Nephron (organoid): Measurements from ENCODE around the gene HFM1.
"Not testable (repeated sequence)": the region's sequence is repeated elsewhere in the genome, so short reads cannot be mapped to it uniquely, and the experiment has no call there.

Experiments
- H3K27ac Mint-ChIP-seq, 3 experiments: 2 replicates each; pipeline ENCODE4 v1.8.0; 2020; ENCODE audit warnings: mixed read lengths in 3 of 3, mild to moderate bottlenecking in 2 of 3, moderate library complexity in 1 of 3
- H3K27me3 Mint-ChIP-seq: 2 replicates; pipeline ENCODE4 v1.8.0; 2021; ENCODE audit warnings: low read depth, mild to moderate bottlenecking, moderate library complexity, mixed read lengths
- H3K36me3 Mint-ChIP-seq: 2 replicates; pipeline ENCODE4 v1.8.0; 2020; ENCODE audit warnings: low read depth, mixed read lengths
- H3K4me1 Mint-ChIP-seq: 2 replicates; pipeline ENCODE4 v1.8.0; 2020; ENCODE audit warnings: mixed read lengths
- H3K4me3 Mint-ChIP-seq, 3 experiments: 2 replicates each; pipeline ENCODE4 v1.8.0; 2020; ENCODE audit warnings: mild to moderate bottlenecking in 3 of 3, mixed read lengths in 3 of 3, moderate library complexity in 2 of 3
- H3K9me3 Mint-ChIP-seq: 2 replicates; pipeline ENCODE4 v1.8.0; 2020; ENCODE audit warnings: mixed read lengths
- CTCF ChIP-seq, 3 experiments: fragments of 200-600 bp; sonication (generic); IDR thresholded peaks; one replicate each; pipeline ENCODE4 v1.5.0; 2021; ENCODE audit warnings: antibody characterized with exemption in 3 of 3; ENCODE audit not compliant: unreplicated experiment in 3 of 3

HFM1 gene

GRCh38 chr1:91404151-91405012, at the start of gene HFM1:
TSS of gene HFM1 (minus strand) at chr1:91404837. CDS start at chr1:91401082, 3,755 bp downstream.
- Mint-ChIP-seq H3K27ac (peak within 1 kb of the TSS; percentile 91 to 98 (median 94)), H3K4me3 (peak within 1 kb of the TSS; percentile 94 to 97 (median 95)), H3K36me3 (no peaks in the 10 kb centered on the region), H3K4me1 (peaks cover 10% of the 10 kb centered on the region), H3K9me3 (no peaks in the 10 kb centered on the region), H3K27me3 (peaks cover 4% of the 10 kb centered on the region)
- TF ChIP-seq CTCF (IDR thresholded peaks at IDR 0.05; ENCODE audit: unreplicated experiment in 3 of 3) = peak in 2 of 3 experiments; percentile 6 to 19

GRCh38 chr1:91454136-91454535, 49.5 kb upstream of the HFM1 start:
- Mint-ChIP-seq H3K4me3 (no peak overlapping the region), H3K4me1 (peaks cover 41% of the 10 kb centered on the region), H3K36me3 (no peaks in the 10 kb centered on the region), H3K27ac (peak overlapping the region in 1 of 3 experiments; percentile 78), H3K9me3 (no peaks in the 10 kb centered on the region), H3K27me3 (no peaks in the 10 kb centered on the region)
- TF ChIP-seq CTCF (IDR thresholded peaks at IDR 0.05; ENCODE audit: unreplicated experiment in 3 of 3) = no peak

- Mint-ChIP-seq H3K27me3 (no peaks in the 10 kb centered on the region), H3K9me3 (peaks cover 7% of the 10 kb centered on the region), H3K36me3 (no peaks in the 10 kb centered on the region), H3K27ac (peak overlapping the region; percentile 81 to 95 (median 90)), H3K4me3 (peak overlapping the region in 1 of 3 experiments; percentile 9), H3K4me1 (peaks cover 41% of the 10 kb centered on the region)
- no peak for TF ChIP-seq CTCF (IDR thresholded peaks at IDR 0.05; ENCODE audit: unreplicated experiment in 3 of 3)
Observed at GRCh38 chr1:91450260-91450659, 45.6 kb upstream of the HFM1 start.

- H3K27me3 Mint-ChIP-seq, H3K36me3 Mint-ChIP-seq, H3K27ac Mint-ChIP-seq, H3K4me3 Mint-ChIP-seq: not testable (repeated sequence)
- peaks cover 24% of the 10 kb centered on the region for H3K4me1 Mint-ChIP-seq
- H3K9me3 Mint-ChIP-seq = peaks cover 19% of the 10 kb centered on the region
Observed at GRCh38 chr1:91447782-91448181, 43.1 kb upstream of the HFM1 start.

GRCh38 chr1:91441980-91442379, 37.3 kb upstream of the HFM1 start:
- H3K4me3 Mint-ChIP-seq, H3K27ac Mint-ChIP-seq, H3K27me3 Mint-ChIP-seq, H3K36me3 Mint-ChIP-seq, H3K4me1 Mint-ChIP-seq: not testable (repeated sequence)
- H3K9me3 Mint-ChIP-seq = peaks cover 27% of the 10 kb centered on the region

GRCh38 chr1:91440847-91441246, 36.2 kb upstream of the HFM1 start:
- TF ChIP-seq CTCF (IDR thresholded peaks at IDR 0.05; ENCODE audit: unreplicated experiment in 3 of 3) = peak in 1 of 3 experiments; percentile 15
- no peaks in the 10 kb centered on the region for H3K36me3 Mint-ChIP-seq
- peaks cover 21% of the 10 kb centered on the region for H3K9me3 Mint-ChIP-seq
- no peak overlapping the region for H3K27ac Mint-ChIP-seq
- no peaks in the 10 kb centered on the region for H3K27me3 Mint-ChIP-seq
- H3K4me3 Mint-ChIP-seq = no peak overlapping the region
- no peaks in the 10 kb centered on the region for H3K4me1 Mint-ChIP-seq

GRCh38 chr1:91439016-91439415, 34.4 kb upstream of the HFM1 start:
- H3K36me3 Mint-ChIP-seq = no peaks in the 10 kb centered on the region
- H3K27me3 Mint-ChIP-seq = no peaks in the 10 kb centered on the region
- no peaks in the 10 kb centered on the region for H3K4me1 Mint-ChIP-seq
- peaks cover 14% of the 10 kb centered on the region for H3K9me3 Mint-ChIP-seq
- H3K27ac Mint-ChIP-seq = no peak overlapping the region
- TF ChIP-seq CTCF (IDR thresholded peaks at IDR 0.05; ENCODE audit: unreplicated experiment in 3 of 3) = no peak
- no peak overlapping the region for H3K4me3 Mint-ChIP-seq
